CD8-positive, alpha-beta memory T cell (primary cell): ENCODE data around the gene NSUN2. TPM values are rescaled to one million over a fixed set of nuclear protein-coding genes. Genes with fewer than 3 reads are reported as not detected.

Source experiments
- CTCF ChIA-PET: fragments of 350-600 bp; sonication (Branson Sonifier 250); formaldehyde crosslinking; loops from one replicate; lab custom pipeline; 2021; ENCODE audit warnings: antibody characterized with exemption; lab: Charles Lee
- POLR2A ChIA-PET: fragments of 350-600 bp; sonication (Branson Sonifier 250); formaldehyde crosslinking; loops from one replicate; lab custom pipeline; 2021; ENCODE audit warnings: antibody characterized with exemption; lab: Charles Lee
- DNase-seq, 5 donors: peaks; one replicate each; pipeline versions ENCODE4 v3.0.0 to v3.0.0-alpha.2; 2020 to 2022; ENCODE audit warnings: mixed read lengths in 1 of 5
- H3K27ac ChIP-seq: one replicate; pipeline ENCODE4 v1.7.0; 2013; ENCODE audit warnings: low read depth, mild to moderate bottlenecking, low read length, moderate library complexity
- H3K27me3 ChIP-seq: 2 replicates; pipeline ENCODE4 v1.7.0; 2013; ENCODE audit warnings: low read length, mild to moderate bottlenecking; ENCODE audit not compliant: insufficient read depth, poor library complexity, severe bottlenecking
- H3K36me3 ChIP-seq: 2 replicates; pipeline ENCODE4 v1.7.0; 2013; ENCODE audit warnings: mild to moderate bottlenecking, low read length, moderate library complexity; ENCODE audit not compliant: insufficient read depth
- H3K4me1 ChIP-seq: 2 replicates; pipeline ENCODE4 v1.7.0; 2013; ENCODE audit warnings: mild to moderate bottlenecking, low read length, moderate library complexity; ENCODE audit not compliant: insufficient read depth
- H3K4me3 ChIP-seq: 2 replicates; pipeline ENCODE4 v1.7.0; 2013; ENCODE audit warnings: mild to moderate bottlenecking, low read length
- H3K9me3 ChIP-seq: 2 replicates; pipeline ENCODE4 v1.7.0; 2013; ENCODE audit warnings: mild to moderate bottlenecking, low read length
- H3K27ac Mint-ChIP-seq, 8 donors: one replicate each; pipeline ENCODE4 v1.8.0; 2020 to 2021; ENCODE audit warnings: mixed read lengths in 8 of 8, mild to moderate bottlenecking in 6 of 8, inconsistent platforms in 3 of 8, moderate library complexity in 3 of 8
- H3K27me3 Mint-ChIP-seq, 2 donors: one replicate each; pipeline ENCODE4 v1.8.0; 2020 to 2021; ENCODE audit warnings: mixed read lengths in 2 of 2, mild to moderate bottlenecking in 1 of 2, moderate library complexity in 1 of 2
- H3K36me3 Mint-ChIP-seq, 3 donors: one replicate each; pipeline ENCODE4 v1.8.0; 2020 to 2021; ENCODE audit warnings: mixed read lengths in 3 of 3, inconsistent platforms in 1 of 3, mild to moderate bottlenecking in 1 of 3
- H3K4me1 Mint-ChIP-seq, 3 donors: one replicate each; pipeline ENCODE4 v1.8.0; 2020 to 2021; ENCODE audit warnings: mixed read lengths in 3 of 3, inconsistent platforms in 1 of 3, mild to moderate bottlenecking in 1 of 3
- H3K4me3 Mint-ChIP-seq, 7 donors: one replicate each; pipeline ENCODE4 v1.8.0; 2020 to 2021; ENCODE audit warnings: mixed read lengths in 7 of 7, mild to moderate bottlenecking in 6 of 7, moderate library complexity in 4 of 7, inconsistent platforms in 2 of 7
- H3K9me3 Mint-ChIP-seq, 5 donors: one replicate each; pipeline ENCODE4 v1.8.0; 2020 to 2022; ENCODE audit warnings: mixed read lengths in 5 of 5, mild to moderate bottlenecking in 3 of 5, moderate library complexity in 2 of 5, inconsistent platforms in 1 of 5
- polyA plus RNA-seq: library from polyadenylated mRNA; unstranded; fragments of 300-500 nt; fragmentation: Illumina TruSeq; gene quantifications from one replicate; pipeline ENCODE4 v1.2.3, GENCODE V29; 2021
- total RNA-seq, 2 experiments: library from RNA; stranded (reverse); gene quantifications; one replicate each; pipeline ENCODE4 v1.2.3, GENCODE V29; 2021

NSUN2 gene
- total and polyA plus RNA-seq, 3 experiments from 2014 or later, result 40.5 to 124 (median 120) TPM

- CTCF ChIA-PET, result no interaction called here
- Histone ChIP-seq H3K4me1 (no peaks in the 10 kb centered on the region), H3K27ac (no peak overlapping the region), H3K9me3 (no peaks in the 10 kb centered on the region), H3K36me3 (no peaks in the 10 kb centered on the region), H3K4me3 (no peak overlapping the region), H3K27me3 (peaks cover 7% of the 10 kb centered on the region)
- Mint-ChIP-seq H3K4me3 (no peak overlapping the region), H3K27ac (no peak overlapping the region), H3K27me3 (peaks cover 28 to 66% of the 10 kb centered on the region in 2 donors), H3K36me3 (peaks cover 0 to 4% (median 0%) of the 10 kb centered on the region in 3 donors), H3K4me1 (peaks cover 2 to 4% (median 3%) of the 10 kb centered on the region in 3 donors), H3K9me3 (no peaks in the 10 kb centered on the region)
- no peak for DNase-seq
- POLR2A ChIA-PET, result no interaction called here
Observed at GRCh38 chr5:6579535-6579934, 53.3 kb downstream of the NSUN2 start.

- Mint-ChIP-seq H3K27me3 (peaks cover 23 to 64% of the 10 kb centered on the region in 2 donors), H3K27ac (no peak overlapping the region), H3K4me3 (no peak overlapping the region), H3K36me3 (peaks cover 0 to under 1% (median 0%) of the 10 kb centered on the region in 3 donors), H3K9me3 (no peaks in the 10 kb centered on the region), H3K4me1 (peaks cover under 1 to 1% (median under 1%) of the 10 kb centered on the region in 3 donors)
- H3K27ac ChIP-seq, result no peak overlapping the region
- H3K36me3 ChIP-seq, result no peaks in the 10 kb centered on the region
- no peaks in the 10 kb centered on the region for H3K4me1 ChIP-seq
- no peak for DNase-seq
- CTCF ChIA-PET, result no interaction called here
- peaks cover 4% of the 10 kb centered on the region for H3K27me3 ChIP-seq
- H3K4me3 ChIP-seq, result no peak overlapping the region
- POLR2A ChIA-PET, result no interaction called here
- no peaks in the 10 kb centered on the region for H3K9me3 ChIP-seq
Observed at GRCh38 chr5:6578676-6579343, 54.0 kb downstream of the NSUN2 start.

GRCh38 chr5:6576861-6577501, 55.9 kb downstream of the NSUN2 start:
- Mint-ChIP-seq H3K27me3 (peaks cover 14 to 61% of the 10 kb centered on the region in 2 donors), H3K27ac (peak overlapping the region in 1 of 8 donors; percentile 51), H3K9me3 (no peaks in the 10 kb centered on the region), H3K4me3 (no peak overlapping the region), H3K4me1 (no peaks in the 10 kb centered on the region), H3K36me3 (no peaks in the 10 kb centered on the region)
- Histone ChIP-seq H3K27me3 (peaks cover 4% of the 10 kb centered on the region), H3K36me3 (no peaks in the 10 kb centered on the region), H3K4me3 (no peak overlapping the region), H3K9me3 (no peaks in the 10 kb centered on the region), H3K27ac (no peak overlapping the region), H3K4me1 (no peaks in the 10 kb centered on the region)
- no peak for DNase-seq
- POLR2A ChIA-PET, result no interaction called here
- CTCF ChIA-PET, result no interaction called here

- Mint-ChIP-seq H3K27me3 (peaks cover 12 to 45% of the 10 kb centered on the region in 2 donors), H3K4me1 (no peaks in the 10 kb centered on the region)
Observed at GRCh38 chr5:6574537-6575245, 58.2 kb downstream of the NSUN2 start.

GRCh38 chr5:6574111-6574510, 58.7 kb downstream of the NSUN2 start:
- Mint-ChIP-seq H3K27me3 (peaks cover 12 to 43% of the 10 kb centered on the region in 2 donors), H3K4me1 (no peaks in the 10 kb centered on the region), H3K27ac (no peak overlapping the region), H3K9me3 (no peaks in the 10 kb centered on the region), H3K36me3 (no peaks in the 10 kb centered on the region), H3K4me3 (no peak overlapping the region)
- POLR2A ChIA-PET, result no interaction called here
- no peak overlapping the region for H3K4me3 ChIP-seq
- no peaks in the 10 kb centered on the region for H3K4me1 ChIP-seq
- CTCF ChIA-PET, result interaction anchor here (1.7 kb wide), 1 partner anchor 12 kb away, joined by 4 read pairs; no protein-coding TSS in a partner anchor
- DNase-seq, result no peak
- no peaks in the 10 kb centered on the region for H3K9me3 ChIP-seq
- no peaks in the 10 kb centered on the region for H3K36me3 ChIP-seq
- no peaks in the 10 kb centered on the region for H3K27me3 ChIP-seq
- H3K27ac ChIP-seq, result no peak overlapping the region

More at GRCh38 chr5:6574537-6575245, 58.2 kb downstream of the NSUN2 start:
- Mint-ChIP-seq H3K9me3 (no peaks in the 10 kb centered on the region), H3K27ac (no peak overlapping the region), H3K4me3 (no peak overlapping the region), H3K36me3 (no peaks in the 10 kb centered on the region)
- CTCF ChIA-PET, result interaction anchor here (1.7 kb wide), 1 partner anchor 11 kb away, joined by 4 read pairs; no protein-coding TSS in a partner anchor
- no peak overlapping the region for H3K4me3 ChIP-seq
- H3K9me3 ChIP-seq, result no peaks in the 10 kb centered on the region
- POLR2A ChIA-PET, result no interaction called here
- H3K4me1 ChIP-seq, result no peaks in the 10 kb centered on the region
- no peak for DNase-seq
- no peak overlapping the region for H3K27ac ChIP-seq
- H3K27me3 ChIP-seq, result no peaks in the 10 kb centered on the region
- H3K36me3 ChIP-seq, result no peaks in the 10 kb centered on the region

- POLR2A ChIA-PET, result no interaction called here
- H3K27ac ChIP-seq, result no peak overlapping the region
- Mint-ChIP-seq H3K9me3 (no peaks in the 10 kb centered on the region), H3K27ac (no peak overlapping the region), H3K4me3 (no peak overlapping the region), H3K27me3 (peaks cover 15 to 46% of the 10 kb centered on the region in 2 donors), H3K36me3 (no peaks in the 10 kb centered on the region), H3K4me1 (no peaks in the 10 kb centered on the region)
- H3K4me3 ChIP-seq, result no peak overlapping the region
- no peak for DNase-seq
- H3K36me3 ChIP-seq, result no peaks in the 10 kb centered on the region
- no peaks in the 10 kb centered on the region for H3K9me3 ChIP-seq
- no peaks in the 10 kb centered on the region for H3K4me1 ChIP-seq
- CTCF ChIA-PET, result interaction anchor here (1.7 kb wide), 1 partner anchor 12 kb away, joined by 4 read pairs; no protein-coding TSS in a partner anchor
- no peaks in the 10 kb centered on the region for H3K27me3 ChIP-seq
Observed at GRCh38 chr5:6573651-6574101, 59.2 kb downstream of the NSUN2 start.

GRCh38 chr5:6572825-6573380, 59.9 kb downstream of the NSUN2 start:
- H3K9me3 Mint-ChIP-seq, result no peaks in the 10 kb centered on the region
- CTCF ChIA-PET, result no interaction called here
- POLR2A ChIA-PET, result no interaction called here
- H3K27ac ChIP-seq, result no peak overlapping the region
- H3K27me3 Mint-ChIP-seq, result peaks cover 20 to 43% of the 10 kb centered on the region in 2 donors
- H3K27me3 ChIP-seq, result no peaks in the 10 kb centered on the region
- H3K4me1 Mint-ChIP-seq, result no peaks in the 10 kb centered on the region
- no peak for DNase-seq
- no peak overlapping the region for H3K4me3 Mint-ChIP-seq
- no peaks in the 10 kb centered on the region for H3K4me1 ChIP-seq
- H3K36me3 Mint-ChIP-seq, result no peaks in the 10 kb centered on the region
- no peaks in the 10 kb centered on the region for H3K9me3 ChIP-seq
- no peak overlapping the region for H3K27ac Mint-ChIP-seq
- H3K36me3 ChIP-seq, result no peaks in the 10 kb centered on the region
- H3K4me3 ChIP-seq, result no peak overlapping the region
